ENCODE results near the gene HNRNPUL1.
"Not testable (repeated sequence)": the region's sequence is repeated elsewhere in the genome, so short reads cannot be mapped to it uniquely, and the experiment has no call there.

Gene HNRNPUL1

DNA sequence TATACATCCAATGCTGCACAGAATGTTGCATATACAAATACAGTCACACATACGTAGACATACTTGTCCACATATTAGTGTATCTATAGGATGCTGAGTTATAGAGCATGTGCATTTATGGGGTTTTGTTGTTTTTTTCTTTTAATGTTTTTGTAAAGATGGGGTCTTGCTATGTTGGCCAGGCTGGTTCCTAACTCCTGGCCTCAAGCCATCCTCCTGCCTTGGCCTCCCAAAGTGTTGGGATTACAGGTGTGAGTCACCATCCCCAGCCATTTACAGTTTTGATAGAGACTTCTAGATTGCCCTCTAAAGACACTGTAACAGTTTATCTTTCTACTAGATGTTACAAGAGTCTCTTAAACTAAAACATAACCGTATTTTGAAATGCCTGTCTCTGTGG is 14.3 kb downstream of the HNRNPUL1 start:
- no peak for DNase-seq

DNA sequence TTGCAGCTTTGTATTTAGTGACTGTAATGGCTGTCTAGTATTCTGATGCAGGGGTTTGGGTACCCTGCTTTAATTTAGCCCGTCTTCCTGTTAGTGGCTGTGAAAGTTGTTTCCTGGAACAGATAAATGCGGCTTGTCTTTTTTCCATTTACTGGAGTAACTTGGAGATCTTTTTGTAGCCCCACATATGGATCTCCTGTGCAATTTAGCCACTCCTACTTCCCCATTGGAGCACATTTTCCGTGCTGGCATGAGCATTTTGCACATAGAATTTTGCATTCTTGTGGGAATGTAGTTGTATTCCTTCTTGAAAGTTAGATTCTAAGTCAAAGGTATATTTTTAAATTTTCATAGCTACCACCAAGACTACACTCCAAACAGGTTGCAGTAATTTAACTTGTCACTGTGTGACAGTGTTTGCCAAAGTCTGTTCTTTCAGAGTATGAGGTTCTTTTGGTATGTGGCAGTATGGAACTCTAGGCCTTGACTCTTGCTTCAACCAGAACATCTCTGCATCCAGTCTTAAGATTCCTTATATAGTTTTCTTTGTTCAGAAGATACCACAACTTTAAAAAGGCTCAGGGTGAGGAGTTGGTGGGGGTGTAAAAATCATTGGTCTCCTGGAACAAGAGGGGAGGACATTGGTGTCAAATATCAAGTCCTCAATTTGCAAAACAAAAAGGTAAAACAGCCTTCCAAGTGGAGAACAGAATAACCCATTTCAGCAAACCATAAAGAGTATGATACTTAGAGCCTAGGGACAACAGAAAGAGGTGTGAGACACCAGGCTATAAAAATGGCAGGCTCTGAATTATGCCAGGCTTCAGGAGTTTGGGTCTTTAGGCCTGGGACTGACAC is 24.7 kb downstream of the HNRNPUL1 start:
- no peak for DNase-seq

DNA sequence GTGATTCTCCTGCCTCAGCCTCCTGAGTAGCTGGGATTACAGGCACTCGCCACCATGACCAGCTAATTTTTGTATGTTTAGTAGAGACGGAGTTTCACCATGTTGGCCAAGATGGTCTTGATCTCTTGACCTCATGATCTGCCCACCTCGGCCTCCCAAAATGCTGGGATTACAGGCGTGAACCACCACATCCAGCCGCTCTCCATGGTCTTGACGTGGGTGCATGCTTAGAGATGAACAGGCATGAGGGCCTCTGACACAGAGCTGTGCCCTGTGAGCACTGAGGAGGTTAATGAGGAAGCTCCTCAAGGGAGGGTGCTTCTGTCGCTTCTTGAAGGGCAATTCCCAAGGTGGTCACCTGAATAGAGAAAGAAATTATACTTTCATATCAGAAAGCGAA is 25.6 kb downstream of the HNRNPUL1 start:
- DNase-seq = not testable (repeated sequence)

DNA sequence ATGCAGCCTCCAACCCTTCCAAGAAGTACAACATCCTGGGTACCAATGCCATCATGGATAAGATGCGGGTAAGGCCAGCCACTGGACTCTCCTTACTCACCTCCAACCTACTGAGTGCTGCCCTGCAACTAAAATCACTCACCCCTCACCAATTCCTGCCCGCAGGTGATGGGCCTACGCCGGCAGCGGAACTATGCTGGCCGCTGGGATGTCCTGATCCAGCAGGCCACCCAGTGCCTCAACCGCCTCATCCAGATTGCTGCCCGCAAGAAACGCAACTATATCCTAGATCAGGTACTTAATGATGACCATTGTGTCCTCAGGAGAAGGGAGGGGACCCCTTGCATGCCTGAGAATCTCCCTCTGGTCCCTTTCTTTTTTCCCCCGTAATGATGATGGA is 30.2 kb downstream of the HNRNPUL1 start:
- no peak for DNase-seq

DNA sequence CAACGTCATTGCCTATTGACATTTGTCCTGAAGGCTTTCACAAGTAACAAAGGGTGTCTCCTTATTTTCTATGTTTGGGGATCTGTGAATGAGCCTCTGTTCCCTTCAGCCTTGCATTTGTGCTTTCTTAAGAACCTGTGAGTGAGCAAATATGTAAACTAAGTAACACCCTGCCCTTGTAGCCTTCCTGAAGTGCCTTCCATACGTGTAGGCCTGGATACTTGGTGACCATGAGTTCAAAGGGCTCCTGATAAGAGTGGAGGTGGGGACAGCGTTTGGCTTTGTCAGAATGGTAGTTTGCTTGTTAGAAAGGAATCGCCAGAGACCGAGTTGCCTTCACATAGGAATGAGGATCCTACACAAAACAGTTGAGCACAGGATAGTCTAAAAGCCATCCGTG is 31.3 kb downstream of the HNRNPUL1 start:
- DNase-seq = no peak

DNA sequence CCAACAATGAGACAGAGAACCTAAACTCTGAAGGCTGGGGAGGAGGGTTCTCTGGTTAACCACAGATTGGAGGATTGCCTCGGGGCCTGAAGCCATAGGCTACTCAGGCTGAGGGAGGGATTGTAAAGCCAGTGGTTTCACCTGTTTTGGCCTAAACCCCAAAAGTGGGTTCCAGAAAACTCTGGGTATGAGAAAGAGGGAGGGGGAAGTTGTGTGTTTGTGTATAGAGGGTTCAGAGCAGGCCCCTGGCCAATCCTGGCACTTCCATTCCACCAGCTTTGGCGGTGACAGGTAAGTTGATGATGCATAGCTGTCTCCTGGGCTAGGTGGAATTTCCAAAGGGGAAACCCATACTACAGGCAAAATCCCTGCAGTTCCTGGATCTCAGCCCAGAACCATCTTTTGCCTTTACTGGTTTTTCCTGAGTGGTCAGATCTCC is 32.3 kb downstream of the HNRNPUL1 start:
- DNase-seq = no peak

DNA sequence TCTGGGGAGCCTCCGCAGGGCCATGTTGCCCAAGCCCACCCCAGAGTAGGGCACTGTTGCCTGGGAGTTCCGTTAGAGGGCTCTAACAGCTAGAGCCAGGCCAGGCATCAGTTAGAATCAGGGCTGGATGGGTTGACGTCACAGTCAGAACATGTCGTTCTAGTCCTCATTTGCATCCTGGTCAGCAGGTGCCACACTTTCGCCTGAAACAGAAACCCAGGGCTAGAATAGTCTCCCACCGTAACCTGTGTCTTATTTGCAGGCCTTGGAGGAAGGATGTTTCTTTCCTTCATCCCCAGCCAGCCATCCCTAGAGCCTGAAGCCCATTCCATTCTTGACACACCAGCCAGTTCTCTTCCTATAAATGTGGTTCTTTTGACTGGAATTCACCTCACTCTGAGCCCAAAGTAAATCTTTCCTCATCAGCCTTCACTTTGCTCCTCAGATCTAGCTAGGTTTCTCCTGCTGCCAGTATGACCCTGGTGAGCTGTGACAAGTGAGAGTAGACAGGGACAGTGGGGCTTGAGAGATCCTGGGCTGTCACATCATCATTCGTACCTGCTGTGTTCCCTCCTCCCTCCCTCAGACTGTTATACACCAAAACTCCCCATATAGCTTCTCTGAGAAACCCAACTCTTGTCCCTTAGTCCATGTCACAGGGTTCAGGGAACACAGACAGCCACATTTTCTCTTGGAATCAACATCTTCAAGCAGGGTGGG is 33.6 kb downstream of the HNRNPUL1 start:
- DNase-seq = no peak

DNA sequence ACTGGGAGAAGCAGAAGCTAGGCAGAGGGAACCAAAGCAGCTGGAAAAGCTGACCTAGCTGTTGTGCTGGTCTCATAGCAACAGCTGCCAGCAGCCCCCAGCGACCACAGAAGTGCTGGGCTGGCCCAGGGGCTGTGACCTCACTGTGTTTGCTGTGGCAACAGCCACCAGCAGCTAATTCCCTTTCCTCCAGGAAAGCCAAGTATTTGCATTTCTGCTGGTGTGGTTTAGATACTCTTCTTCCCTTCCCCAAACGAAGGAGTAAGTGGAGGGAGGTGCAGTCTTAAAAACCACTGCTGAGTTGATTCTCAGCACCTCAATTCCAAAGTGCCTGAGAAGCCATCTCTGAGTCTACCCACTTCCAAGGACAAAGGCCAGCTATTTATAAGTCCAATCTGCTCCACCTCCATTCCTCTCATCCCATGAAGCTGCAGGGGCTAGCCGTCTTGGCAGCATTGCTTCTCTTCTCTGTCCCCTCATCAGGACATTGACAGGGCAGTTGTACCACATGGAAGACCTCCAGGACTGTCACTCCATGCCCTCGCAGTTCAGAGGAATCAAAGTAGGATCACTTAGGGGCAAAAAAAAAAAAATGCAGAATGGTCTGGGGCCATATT is 34.3 kb downstream of the HNRNPUL1 start:
- DNase-seq = peak; percentile 44

DNA sequence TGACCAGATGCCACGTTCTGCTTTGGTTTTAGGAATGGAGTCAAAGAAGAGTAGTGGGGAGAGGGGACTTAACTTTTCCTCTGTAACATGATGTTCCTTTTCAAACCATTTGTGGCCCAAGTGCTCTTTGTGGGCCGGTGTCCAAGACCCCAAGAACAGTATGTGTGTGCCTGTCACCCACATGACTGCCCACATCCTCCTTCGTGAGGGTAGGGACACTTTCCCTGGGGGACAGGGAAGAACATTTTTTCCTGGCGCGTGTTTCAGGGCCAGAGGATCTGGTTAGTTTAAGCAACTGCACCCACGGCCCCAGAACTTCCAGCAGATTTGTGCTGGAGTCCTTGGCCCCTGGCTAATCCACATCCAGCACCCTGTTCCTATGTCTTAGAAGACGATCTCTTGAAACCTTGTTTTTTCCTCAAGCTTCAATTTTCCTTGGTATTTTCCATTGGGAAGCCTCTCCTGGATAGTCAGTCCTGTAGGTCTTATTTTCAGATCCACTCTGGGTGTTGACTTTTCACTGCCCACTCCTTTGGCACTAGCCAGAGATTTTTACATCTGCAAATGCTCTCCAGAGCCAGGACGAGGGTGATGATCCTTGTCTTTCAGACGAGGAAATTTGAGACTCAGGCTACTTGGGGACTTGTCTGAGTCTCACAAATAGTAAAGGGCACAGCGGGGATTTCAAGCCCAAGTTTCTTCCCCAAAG is 35.0 kb downstream of the HNRNPUL1 start:
- DNase-seq = no peak

DNA sequence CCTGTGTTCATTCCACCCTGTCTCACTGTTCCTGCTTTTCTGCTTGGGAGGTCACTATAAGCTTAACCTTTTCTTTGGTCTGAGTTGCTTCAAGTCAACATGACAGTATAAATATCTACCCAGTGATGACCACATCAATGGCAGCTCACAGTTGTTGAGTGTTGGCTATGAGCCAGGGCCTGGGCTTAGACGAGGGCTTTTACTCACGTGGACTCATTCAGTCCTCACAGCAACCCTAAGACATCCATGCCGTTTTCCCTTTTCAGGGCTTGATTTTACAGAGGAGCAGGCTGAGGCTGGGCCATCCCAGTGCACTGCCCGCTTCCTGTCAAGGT is 35.5 kb downstream of the HNRNPUL1 start:
- peak; percentile 41 for DNase-seq

DNA sequence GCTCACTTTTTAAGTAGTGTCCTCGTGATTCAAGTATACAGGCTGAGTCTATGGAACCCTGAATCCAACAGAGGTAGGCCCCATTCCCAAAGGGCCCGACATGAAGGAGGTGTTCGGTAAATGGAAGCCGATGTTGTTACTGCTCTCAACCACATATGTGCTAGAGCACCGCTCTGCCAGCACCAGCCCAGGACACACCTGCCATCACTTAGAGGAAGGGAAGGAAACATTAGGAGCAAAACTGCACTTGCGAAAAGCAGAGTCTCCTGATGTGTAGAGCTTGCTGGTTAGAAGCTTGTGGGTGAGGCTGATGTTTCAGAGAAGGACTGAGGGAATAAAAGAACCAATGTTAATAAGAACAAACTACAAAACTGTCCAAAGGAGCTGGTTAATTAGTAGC is 36.4 kb downstream of the HNRNPUL1 start:
- DNase-seq = no peak

DNA sequence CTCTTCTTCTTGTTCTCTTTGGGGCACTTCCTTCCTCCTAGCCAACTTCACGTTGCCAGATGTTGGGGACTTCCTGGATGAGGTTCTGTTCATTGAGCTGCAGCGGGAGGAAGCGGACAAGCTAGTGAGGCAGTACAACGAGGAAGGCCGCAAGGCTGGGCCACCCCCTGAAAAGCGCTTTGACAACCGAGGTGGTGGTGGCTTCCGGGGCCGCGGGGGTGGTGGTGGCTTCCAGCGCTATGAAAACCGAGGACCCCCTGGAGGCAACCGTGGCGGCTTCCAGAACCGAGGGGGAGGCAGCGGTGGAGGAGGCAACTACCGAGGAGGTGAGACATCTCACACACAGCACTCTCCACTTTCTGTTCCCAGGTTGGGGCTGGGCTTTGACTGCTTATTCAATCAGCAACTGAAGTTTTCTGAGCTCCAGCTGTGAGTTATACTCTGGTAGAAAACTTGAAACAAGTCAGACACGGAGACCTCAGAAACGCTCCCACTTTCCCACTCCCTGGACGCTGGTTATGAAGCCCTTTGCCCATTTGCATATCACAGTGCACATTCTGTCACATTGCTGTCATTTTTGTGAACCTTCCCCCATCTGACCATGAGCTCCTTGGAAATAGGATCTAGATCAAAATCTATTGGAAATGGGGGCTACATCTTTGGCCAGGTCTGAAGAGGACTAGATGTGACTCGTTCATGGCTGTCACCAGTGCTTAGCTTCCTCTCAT is 38.6 kb downstream of the HNRNPUL1 start:
- no peak for DNase-seq

DNA sequence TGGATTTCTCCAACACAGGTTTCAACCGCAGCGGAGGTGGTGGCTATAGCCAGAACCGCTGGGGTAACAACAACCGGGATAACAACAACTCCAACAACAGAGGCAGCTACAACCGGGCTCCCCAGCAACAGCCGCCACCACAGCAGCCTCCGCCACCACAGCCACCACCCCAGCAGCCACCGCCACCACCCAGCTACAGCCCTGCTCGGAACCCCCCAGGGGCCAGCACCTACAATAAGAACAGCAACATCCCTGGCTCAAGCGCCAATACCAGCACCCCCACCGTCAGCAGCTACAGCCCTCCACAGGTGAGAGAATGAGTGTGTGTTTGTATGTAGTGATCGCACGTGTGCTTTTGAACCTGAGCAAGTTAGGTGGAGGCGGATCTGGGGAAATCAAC is 39.8 kb downstream of the HNRNPUL1 start:
- DNase-seq = no peak

DNA sequence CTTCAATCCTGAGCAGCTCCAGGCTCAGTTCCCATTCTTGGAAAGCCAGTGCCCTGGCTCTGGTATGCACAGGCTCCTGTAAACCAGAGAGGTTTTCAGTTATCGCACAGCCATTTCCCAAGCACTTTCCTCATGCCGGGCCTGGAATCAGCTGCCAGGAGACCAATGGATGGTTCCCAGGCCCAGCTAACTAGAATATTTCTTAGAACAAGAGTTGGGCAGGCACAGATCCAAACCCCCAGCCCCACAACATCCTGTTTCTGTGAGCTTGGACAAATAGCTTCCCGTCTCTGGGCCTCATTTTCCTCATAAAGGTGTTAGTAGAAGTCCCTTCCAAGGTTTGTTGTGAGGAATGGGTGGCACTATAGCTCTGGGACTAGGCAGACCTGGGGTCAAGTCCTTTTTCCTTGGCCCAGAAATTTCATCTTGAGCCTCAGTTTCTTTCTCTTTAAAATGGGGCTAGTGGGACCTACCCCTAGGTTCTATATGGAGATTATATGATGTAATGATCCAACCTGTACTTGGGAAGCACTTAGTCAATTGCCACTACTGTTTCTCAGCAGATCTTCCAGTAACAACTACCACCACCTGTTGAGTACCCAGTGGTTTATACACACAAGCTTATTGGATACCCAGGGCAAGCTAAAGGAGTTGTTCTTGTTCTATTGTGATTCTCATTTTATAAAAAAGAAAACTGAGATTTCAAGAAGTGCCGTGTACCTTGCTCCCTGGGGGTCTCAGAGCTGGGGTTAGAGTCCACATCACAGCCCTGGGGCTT is 40.7 kb downstream of the HNRNPUL1 start:
- no peak for DNase-seq

DNA sequence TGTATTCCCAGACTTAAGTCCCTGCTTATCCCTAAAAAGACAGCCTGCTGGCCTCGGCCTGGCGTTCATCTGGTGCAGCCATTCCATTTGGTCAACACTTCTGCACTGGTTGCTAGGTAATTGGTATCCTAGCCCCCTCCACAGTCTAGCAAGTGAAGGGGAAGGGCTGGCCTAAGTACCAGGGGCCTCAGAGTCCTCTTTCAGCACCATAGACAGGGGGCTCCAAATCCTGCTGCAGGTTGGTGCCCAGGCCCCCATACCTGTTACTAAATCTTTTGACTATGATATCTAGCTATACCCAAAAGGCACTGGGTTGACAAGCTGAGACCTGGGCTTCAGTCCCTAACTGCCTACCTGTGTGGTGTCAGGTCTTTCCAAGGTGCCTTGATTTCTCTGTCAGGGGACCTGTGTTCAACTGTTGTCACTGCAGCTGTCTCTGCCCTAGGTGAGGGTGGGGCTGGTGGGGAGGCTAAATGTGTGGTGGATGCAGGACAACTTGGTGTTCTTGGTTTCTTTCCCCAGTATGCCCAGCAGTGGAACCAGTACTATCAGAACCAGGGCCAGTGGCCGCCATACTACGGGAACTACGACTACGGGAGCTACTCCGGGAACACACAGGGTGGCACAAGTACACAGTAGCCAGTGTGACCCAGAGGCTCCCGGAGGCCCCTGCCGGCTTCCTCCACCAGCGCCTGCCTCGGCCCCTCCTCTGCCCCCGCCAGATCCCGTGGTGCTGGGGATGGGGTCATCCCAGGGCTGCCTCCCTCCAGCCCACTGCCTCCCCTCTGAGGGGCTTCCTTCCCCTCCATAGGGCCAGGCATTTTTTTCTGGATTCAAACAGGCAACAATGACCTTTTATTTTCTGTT is 42.0 kb downstream of the HNRNPUL1 start:
- no peak for DNase-seq

DNA sequence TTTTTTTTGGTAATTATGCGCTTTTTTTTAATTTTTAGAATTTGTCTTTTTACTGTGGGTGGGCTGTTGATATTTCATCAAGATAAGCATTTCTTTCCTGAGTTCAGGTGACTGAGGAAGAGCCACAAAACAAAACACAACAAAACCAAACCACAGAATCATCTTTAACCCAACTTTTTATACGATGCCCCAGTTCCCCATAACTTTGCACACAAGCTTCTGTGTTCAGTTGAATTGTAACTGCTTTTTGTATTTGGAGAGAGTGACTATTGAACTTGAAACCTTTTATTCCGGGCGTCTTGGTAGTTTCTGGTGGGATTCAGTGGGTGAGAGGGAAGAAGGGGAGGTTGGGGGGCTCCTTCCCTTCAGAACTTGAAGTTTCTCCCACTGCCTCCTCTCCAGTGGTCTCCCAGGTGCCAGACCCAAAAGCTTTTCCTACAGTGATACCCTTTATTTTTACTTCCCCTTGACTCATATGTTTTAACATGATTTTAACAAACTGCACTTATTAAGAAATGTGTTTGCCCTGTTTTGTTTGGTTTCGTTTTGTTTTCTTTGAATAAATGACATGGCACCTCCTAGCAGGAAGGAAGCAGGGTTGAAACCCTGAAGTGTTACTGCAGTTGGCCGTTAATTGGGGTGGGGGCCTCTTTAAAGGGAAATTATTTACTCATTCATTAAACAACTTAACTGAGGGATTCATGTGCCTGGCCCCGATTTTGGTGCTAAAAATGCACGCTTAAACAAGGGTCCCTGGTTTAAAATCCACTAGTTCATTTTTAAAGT is 43.1 kb downstream of the HNRNPUL1 start:
- no peak for DNase-seq

DNA sequence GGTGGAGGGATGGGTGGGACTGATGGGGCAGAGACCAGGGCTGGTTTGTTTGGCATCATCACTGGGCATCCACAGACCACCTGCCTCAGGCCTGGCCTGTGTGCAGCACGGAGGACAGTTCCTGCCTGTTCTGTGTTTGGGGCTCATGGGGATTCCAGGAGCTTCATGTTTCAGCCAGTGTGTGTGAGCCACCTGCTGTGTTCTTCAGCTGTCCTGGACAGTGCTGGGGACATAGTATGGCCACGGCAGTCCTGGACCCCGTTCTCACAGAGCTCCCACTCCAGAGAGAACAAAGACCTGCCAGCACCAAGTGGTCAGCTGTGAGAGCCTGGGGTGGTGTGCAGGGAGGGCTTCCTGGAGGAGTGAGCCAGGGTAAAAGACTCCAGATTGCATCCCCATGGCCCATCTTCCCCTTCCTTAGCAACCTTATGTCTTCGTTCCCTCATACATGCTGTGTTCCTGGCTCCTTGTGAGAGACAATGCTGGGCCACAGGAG is 43.8 kb downstream of the HNRNPUL1 start:
- DNase-seq = no peak

DNA sequence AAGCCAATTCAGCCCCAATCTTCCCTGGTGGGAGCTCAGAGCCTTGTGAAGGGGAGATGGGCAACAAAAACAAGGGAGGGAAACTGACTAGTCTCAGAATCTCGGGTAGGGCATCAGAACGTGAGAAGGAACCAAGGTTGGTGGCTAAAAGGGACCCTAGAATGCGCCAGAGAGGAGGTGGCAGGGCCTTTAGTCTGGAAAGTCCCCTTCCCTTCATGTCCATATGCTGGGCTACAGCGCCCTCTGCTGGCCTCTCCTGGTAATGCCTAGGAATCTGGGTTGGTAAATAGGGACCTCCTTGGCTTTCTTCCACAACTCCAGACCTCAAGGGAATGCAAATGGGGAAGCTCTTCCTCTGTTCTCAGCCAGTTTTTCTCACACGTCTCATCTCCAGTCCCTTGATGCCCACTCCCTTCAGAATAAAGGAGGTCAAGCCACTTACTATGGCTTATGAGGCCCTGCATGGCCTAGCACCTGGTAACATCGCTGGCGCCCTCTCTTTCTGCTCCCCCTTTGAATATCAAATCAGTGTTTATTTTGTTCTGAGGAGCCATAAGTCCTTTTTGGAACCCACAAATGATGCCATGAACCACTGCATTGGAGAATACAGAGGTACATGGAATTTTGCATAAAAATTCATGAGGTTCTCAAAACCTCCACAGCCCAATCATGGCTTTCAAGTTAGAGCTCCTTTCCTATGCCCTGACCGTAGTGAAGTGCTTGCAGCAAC is 44.4 kb downstream of the HNRNPUL1 start:
- DNase-seq = peak; percentile 89
